AG04449 (cell line): ENCODE data around the gene CLN3.

ENCODE experiments used
- CTCF ChIA-PET: fragments of 350-600 bp; formaldehyde crosslinking; extraction: SDS; loops from one replicate; lab custom pipeline; 2021; ENCODE audit warnings: antibody characterized with exemption; lab: Yijun Ruan, JAX
- POLR2A ChIA-PET: fragments of 400-600, 350-600 bp; formaldehyde crosslinking; extraction: SDS; loops from one replicate; lab custom pipeline; 2020; ENCODE audit warnings: antibody characterized with exemption, inconsistent platforms; lab: Yijun Ruan, JAX
- DNase-seq: peaks from one replicate; pipeline ENCODE4 v3.0.0-alpha.2; 2010; ENCODE audit warnings: low read depth, low spot score
- H3K4me3 ChIP-seq: 2 replicates; pipeline ENCODE4 v1.5.1; 2011; ENCODE audit warnings: low read depth, mild to moderate bottlenecking, control low read depth, low read length
- TF ChIP-seq, protein P1 (sequence below): IDR thresholded peaks from one replicate; pipeline ENCODE4 v1.5.1; 2011; ENCODE audit warnings: mild to moderate bottlenecking, moderate library complexity, low read length, control low read depth, inconsistent platforms; ENCODE audit not compliant: insufficient read depth; ENCODE audit errors: missing control alignments

Gene CLN3

DNA sequence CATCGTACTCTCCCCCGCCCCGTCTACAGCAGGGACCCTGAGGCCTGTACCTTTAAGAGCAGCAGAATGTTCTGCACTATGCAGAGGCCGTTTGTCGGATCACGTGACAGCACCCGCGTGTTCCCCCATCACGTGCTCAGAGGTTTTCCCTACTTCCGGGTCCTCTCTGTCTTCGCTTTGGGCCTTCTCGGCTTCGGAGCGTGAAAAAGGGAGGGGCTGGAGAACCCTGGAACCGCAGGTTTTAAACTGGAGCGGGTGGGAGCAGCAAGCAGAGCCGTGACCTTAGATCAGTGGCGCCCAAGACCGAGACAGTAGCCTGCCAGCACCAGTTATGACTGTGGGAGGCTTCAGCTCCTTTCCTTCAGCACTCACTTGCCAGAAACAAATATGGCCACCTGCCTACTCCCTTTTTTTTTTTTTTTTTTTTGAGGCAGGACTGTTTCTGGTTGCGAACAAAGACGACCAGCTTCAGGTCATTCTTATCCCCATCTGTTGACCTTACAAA is at the start of gene CLN3:
CLN3 (minus strand) TSS at position 105 of the 505 bp plus-strand sequence. CDS start 315 bp downstream, outside the sequence.
- peak; percentile 59 for DNase-seq
- TF ChIP-seq, protein P1, sequence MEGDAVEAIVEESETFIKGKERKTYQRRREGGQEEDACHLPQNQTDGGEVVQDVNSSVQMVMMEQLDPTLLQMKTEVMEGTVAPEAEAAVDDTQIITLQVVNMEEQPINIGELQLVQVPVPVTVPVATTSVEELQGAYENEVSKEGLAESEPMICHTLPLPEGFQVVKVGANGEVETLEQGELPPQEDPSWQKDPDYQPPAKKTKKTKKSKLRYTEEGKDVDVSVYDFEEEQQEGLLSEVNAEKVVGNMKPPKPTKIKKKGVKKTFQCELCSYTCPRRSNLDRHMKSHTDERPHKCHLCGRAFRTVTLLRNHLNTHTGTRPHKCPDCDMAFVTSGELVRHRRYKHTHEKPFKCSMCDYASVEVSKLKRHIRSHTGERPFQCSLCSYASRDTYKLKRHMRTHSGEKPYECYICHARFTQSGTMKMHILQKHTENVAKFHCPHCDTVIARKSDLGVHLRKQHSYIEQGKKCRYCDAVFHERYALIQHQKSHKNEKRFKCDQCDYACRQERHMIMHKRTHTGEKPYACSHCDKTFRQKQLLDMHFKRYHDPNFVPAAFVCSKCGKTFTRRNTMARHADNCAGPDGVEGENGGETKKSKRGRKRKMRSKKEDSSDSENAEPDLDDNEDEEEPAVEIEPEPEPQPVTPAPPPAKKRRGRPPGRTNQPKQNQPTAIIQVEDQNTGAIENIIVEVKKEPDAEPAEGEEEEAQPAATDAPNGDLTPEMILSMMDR, result no peak
- ChIA-PET CTCF (interaction anchor here (0.7 to 2.1 kb wide), 3 partner anchors 10 to 64 kb away, joined by 3 to 6 read pairs (median 4); partner anchors contain the start of gene SGF29), POLR2A (interaction anchor here (0.6 to 0.7 kb wide), 3 partner anchors 9 to 113 kb away, joined by 3 to 5 read pairs (median 3); no protein-coding TSS in a partner anchor)
- peak within 1 kb of the TSS; percentile 93 for H3K4me3 ChIP-seq

DNA sequence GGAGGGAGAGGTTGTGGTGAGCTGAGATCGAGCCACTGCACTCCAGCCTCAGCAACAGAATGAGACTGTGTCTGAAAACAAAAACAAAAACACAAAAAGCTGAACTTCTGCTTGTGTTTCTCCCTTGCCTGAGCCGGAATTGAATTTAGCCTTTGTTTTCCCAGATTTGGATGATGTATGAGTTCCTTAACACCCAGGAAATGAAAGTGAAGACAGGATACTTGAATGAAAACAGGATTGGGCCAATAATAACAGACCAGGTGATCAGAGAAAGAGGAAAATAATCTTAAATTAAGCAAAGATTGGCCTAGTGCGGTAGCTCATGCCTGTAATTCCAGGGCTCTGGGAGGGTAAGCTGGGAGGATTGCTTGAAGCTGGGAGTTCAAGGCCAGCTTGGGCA is 48.5 kb upstream of the CLN3 start:
- CTCF ChIA-PET, result interaction anchor here (1.2 to 2.3 kb wide), 3 partner anchors 10 to 14 kb away, joined by 3 to 7 read pairs (median 5); partner anchors contain the start of gene SGF29
- DNase-seq, result no peak
- POLR2A ChIA-PET, result no interaction called here
- TF ChIP-seq, protein P1, result no peak
- no peak overlapping the region for H3K4me3 ChIP-seq

DNA sequence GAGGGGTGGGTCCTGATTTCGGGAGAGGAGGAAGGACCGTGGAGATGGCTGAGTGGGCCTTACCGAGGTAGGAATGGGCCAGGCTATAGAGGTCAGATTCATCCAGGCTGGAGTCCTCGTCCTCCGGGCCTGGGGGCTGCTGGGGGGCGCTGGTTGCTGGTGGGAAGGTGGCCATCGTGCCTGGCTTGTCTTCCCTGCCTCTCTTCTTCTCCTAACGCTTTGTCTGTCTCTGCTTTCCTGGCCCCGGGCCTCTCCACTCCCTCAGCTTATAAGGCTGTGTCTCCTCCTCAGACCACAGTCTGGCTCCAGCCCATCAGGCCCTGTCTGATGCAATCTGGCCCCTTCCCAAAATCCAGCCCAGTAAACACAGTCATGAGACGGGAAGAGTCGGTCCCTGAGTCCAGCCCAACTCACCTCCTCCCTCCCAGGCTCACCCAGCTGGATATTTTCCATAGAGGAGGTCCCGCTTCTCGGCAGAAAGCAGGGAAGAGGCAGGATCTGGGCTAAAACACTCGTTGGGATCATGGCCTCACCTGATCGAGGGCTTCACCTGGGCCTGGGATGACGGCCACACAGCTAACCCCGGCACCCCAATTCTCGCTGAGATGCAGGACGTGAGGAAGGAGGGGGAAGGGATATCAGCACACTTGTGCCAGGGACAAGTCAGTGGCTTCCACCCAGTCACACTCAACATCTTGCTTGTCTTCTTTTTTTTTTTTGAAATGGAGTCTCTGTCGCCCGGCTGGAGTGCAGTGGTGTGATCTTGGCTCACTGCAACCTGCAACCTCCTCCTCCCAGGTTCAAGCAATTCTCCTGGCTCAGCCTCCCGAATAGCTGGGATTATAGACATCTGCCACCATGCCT is 47.1 kb upstream of the CLN3 start, which contains the start of gene NUPR1:
NUPR1 (minus strand) TSS at position 242 of the 864 bp plus-strand sequence; CDS start at position 175, 67 bp downstream.
- peak within 1 kb of the TSS; percentile 58 for H3K4me3 ChIP-seq
- ChIA-PET CTCF (no interaction called here), POLR2A (no interaction called here)
- DNase-seq, result peak; percentile 71
- TF ChIP-seq, protein P1, result no peak

DNA sequence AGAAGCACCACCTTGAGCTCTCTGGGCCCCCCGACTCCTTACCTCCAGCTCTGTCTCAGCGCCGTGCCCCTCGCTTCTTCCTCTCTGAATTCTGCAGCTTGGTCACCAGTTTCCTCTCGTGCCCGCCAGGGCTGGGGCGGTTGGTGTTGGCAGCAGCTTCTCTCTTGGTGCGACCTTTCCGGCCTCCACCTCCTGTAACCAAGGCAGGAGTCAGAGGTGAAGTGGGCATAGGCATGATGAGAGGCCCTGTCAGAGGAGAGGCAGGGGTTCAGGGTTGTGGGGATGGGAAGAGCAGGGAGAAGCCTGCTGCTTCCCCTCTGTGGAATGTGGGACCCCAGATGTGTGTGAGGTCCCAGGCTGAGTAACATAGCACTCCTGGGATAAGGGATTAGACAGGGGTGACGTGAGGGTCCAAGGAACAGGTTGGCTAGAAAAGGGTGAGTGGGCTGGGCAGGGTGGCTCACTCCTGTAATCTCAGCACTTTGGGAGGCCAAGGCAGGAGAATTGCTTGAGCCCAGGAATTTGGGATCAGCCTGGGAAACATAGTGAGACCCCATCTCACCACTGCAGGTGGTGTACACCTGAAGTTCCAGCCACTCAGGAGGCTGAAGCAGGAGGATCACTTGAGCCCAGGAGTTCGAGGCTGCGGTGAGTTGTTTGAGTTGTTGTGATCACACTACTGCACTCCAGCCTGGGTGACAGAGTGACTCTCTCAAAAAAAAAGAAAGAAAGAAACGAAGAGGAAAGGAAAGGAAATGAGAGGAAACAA is 46.3 kb upstream of the CLN3 start:
- TF ChIP-seq, protein P1, result no peak
- CTCF ChIA-PET, result interaction anchor here (1.4 kb wide), 1 partner anchor 407 kb away, joined by 3 read pairs; no protein-coding TSS in a partner anchor
- POLR2A ChIA-PET, result interaction anchor here (1.2 kb wide), 1 partner anchor 16 kb away, joined by 3 read pairs; the partner anchor contains the start of gene SGF29
- H3K4me3 ChIP-seq, result peak overlapping the region; percentile 58
- no peak for DNase-seq

DNA sequence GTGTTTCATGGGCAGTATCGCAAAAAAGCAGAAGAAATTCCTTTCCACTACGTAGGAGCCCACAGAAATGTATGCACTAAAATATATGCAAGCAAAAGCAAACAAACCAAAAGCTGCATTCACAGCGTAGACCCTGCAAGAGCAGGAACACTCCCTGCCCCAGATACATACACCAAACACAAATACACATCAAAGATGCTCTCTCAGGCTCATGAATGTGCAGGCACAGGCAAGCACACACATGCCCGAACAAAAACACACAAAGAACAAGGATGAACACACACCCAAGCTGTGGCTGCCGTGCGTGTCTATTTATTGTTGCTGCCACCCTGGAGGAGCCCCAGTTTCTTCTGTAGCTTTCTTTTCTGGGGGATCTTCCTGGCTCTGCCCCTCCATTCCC is 45.2 kb upstream of the CLN3 start:
- peak overlapping the region; percentile 58 for H3K4me3 ChIP-seq
- POLR2A ChIA-PET, result interaction anchor here (1.2 kb wide), 1 partner anchor 17 kb away, joined by 3 read pairs; the partner anchor contains the start of gene SGF29
- CTCF ChIA-PET, result interaction anchor here (1.0 to 1.4 kb wide), 2 partner anchors 13 to 408 kb away, joined by 3 read pairs; no protein-coding TSS in a partner anchor
- TF ChIP-seq, protein P1, result no peak
- DNase-seq, result no peak
